Common myeloid progenitor, CD34-positive (primary cell): ENCODE results near the gene PRRG3.
A peak's percentile ranks its signal among the peaks of the same experiment; 100 is the strongest.
"Not testable (repeated sequence)": the region's sequence is repeated elsewhere in the genome, so short reads cannot be mapped to it uniquely, and the experiment has no call there.

Experiments
- CTCF ChIA-PET: fragments of 350-600 bp; sonication (Branson Sonifier 250); formaldehyde crosslinking; loops from one replicate; lab custom pipeline; 2021; ENCODE audit warnings: antibody characterized with exemption; lab: Charles Lee
- POLR2A ChIA-PET: fragments of 350-600 bp; sonication (Branson Sonifier 250); formaldehyde crosslinking; loops from one replicate; lab custom pipeline; 2021; ENCODE audit warnings: antibody characterized with exemption; lab: Charles Lee
- DNase-seq, 3 donors: peaks; one replicate each; pipeline versions ENCODE4 v3.0.0 to v3.0.0-alpha.2; 2013
- H3K27ac ChIP-seq, 2 experiments: 1 replicate in 1 of 2; 2 replicates in 1 of 2; pipeline ENCODE4 v1.7.0; 2013; ENCODE audit warnings: inconsistent platforms in 2 of 2, low read length in 2 of 2, mild to moderate bottlenecking in 2 of 2, low read depth in 1 of 2, moderate library complexity in 1 of 2; ENCODE audit not compliant: severe bottlenecking in 2 of 2, insufficient read depth in 1 of 2, poor library complexity in 1 of 2
- H3K27me3 ChIP-seq, 5 experiments: replicated peaks in 2 of 5; 1 replicate in 3 of 5; 2 replicates in 2 of 5; pipeline versions ENCODE4 v1.6.1 to v1.7.0; 2013; ENCODE audit warnings: low read length in 4 of 5, mild to moderate bottlenecking in 2 of 5, moderate library complexity in 2 of 5, inconsistent platforms in 1 of 5; ENCODE audit not compliant: insufficient read depth in 5 of 5, control insufficient read depth in 4 of 5
- H3K36me3 ChIP-seq, 4 experiments: 1 replicate in 2 of 4; 2 replicates in 2 of 4; pipeline versions ENCODE4 v1.6.1 to v1.7.0; 2013; ENCODE audit warnings: low read length in 3 of 4, control low read depth in 1 of 4, mild to moderate bottlenecking in 1 of 4; ENCODE audit not compliant: control insufficient read depth in 4 of 4, insufficient read depth in 4 of 4
- H3K4me1 ChIP-seq, 4 experiments: 1 replicate in 3 of 4; 2 replicates in 1 of 4; pipeline versions ENCODE4 v1.6.1 to v1.7.1; 2013; ENCODE audit warnings: low read length in 3 of 4, mild to moderate bottlenecking in 3 of 4, control low read depth in 1 of 4, inconsistent platforms in 1 of 4, moderate library complexity in 1 of 4; ENCODE audit not compliant: control insufficient read depth in 4 of 4, insufficient read depth in 4 of 4; ENCODE audit errors: control extremely low read depth in 1 of 4
- H3K4me3 ChIP-seq, 7 experiments: 1 replicate in 4 of 7; 2 replicates in 3 of 7; pipeline versions ENCODE4 v1.5.1 to v1.7.0; 2013; ENCODE audit warnings: mild to moderate bottlenecking in 7 of 7, low read length in 6 of 7, moderate library complexity in 6 of 7, inconsistent platforms in 2 of 7, low read depth in 2 of 7, control low read depth in 1 of 7; ENCODE audit not compliant: insufficient read depth in 4 of 7, control insufficient read depth in 1 of 7; ENCODE audit errors: extremely low read depth in 1 of 7
- H3K9me3 ChIP-seq, 5 experiments: 1 replicate in 4 of 5; 2 replicates in 1 of 5; pipeline versions ENCODE4 v1.6.1 to v1.7.1; 2013; ENCODE audit warnings: low read length in 4 of 5, mild to moderate bottlenecking in 2 of 5, inconsistent platforms in 1 of 5, low read depth in 1 of 5, moderate library complexity in 1 of 5; ENCODE audit not compliant: control insufficient read depth in 4 of 5, insufficient read depth in 2 of 5; ENCODE audit errors: control extremely low read depth in 1 of 5
- WGBS: methylation state at CpG from one replicate; pipeline ENCODE4 v1.1.5; 2013; ENCODE audit not compliant: insufficient coverage; 5-methylcytosine and 5-hydroxymethylcytosine counted together

Gene PRRG3

DNA sequence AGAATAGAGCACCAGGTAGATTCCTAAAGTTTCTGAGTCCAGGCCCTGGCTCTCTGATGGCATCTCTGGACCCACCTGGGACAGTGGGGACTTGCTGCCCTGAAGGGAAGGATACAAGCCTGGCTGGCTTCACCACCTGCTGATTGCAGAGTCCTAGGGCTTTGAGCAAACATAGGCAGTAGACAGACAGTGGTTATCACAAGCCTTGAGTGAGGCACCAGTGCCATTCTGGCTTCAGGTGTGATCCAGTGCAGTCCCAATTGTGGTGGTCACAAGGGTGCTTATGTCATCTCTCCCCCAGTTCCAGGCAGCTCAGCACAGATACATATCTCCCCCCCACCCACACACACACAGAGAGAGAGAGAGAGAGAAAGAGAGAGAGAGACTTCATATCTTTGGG lies 6.6 kb upstream of the PRRG3 start:
- DNase-seq = no peak
- Histone ChIP-seq H3K27ac (no peak overlapping the region), H3K4me1 (no peaks in the 10 kb centered on the region), H3K4me3 (no peak overlapping the region), H3K27me3 (peaks cover 0 to 23% (median 3%) of the 10 kb centered on the region in 5 experiments), H3K36me3 (no peaks in the 10 kb centered on the region), H3K9me3 (no peaks in the 10 kb centered on the region)
- POLR2A ChIA-PET = no interaction called here
- CTCF ChIA-PET = no interaction called here

DNA sequence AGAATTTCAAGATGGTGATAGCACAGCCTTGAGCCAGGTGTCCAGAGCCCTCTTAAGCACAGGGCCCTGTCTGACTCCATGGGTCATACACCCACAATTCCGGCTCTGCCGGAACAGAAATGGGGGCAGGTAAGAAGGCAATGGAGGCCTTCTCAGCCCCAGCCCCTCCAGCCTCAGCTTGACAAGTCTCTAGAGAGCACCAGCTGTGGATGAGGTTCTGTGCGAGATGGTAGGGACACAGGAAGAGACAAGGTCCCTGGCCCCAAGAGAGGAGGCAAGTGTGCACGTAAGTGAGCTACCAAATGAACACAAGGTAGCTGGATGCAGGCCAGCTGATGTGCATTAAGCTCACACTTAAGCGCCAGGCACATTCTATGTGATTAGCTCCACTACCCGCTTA lies 2.4 kb upstream of the PRRG3 start:
- DNase-seq = no peak
- 88% methylated on average over 6 of the region's 6 CpGs for WGBS
- ChIA-PET POLR2A (no interaction called here), CTCF (no interaction called here)
- Histone ChIP-seq H3K9me3 (peaks cover 0 to 4% (median 0%) of the 10 kb centered on the region in 5 experiments), H3K36me3 (no peaks in the 10 kb centered on the region), H3K4me3 (no peak overlapping the region), H3K27ac (no peak overlapping the region), H3K27me3 (peaks cover 2 to 53% (median 8%) of the 10 kb centered on the region in 5 experiments), H3K4me1 (peaks cover 0 to 6% (median 0%) of the 10 kb centered on the region in 4 experiments)

DNA sequence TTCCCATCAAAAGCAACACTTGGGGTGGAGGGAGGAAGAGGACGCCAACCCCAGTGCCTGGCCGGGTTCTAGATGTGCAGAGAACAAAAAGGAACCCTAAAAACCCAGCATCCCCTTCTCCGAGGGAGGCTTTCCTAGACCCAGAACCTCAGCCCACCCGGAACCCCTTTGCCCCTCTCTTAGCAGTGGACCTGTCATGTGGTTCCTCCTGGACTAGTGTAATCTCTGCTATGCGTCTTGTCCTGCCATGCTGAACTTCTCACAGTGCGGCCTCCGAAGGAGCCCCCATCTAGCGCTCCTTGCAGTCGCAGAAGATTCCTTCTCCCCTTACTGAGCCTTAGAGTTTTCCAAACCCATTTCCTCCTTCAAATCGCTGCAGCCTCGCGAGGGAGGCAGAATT lies 1.1 kb upstream of the PRRG3 start:
- Histone ChIP-seq H3K27ac (no peak overlapping the region), H3K4me3 (no peak overlapping the region), H3K36me3 (no peaks in the 10 kb centered on the region), H3K4me1 (peaks cover 0 to 6% (median 0%) of the 10 kb centered on the region in 4 experiments), H3K9me3 (peaks cover 0 to 6% (median 0%) of the 10 kb centered on the region in 5 experiments), H3K27me3 (peaks cover 2 to 55% (median 11%) of the 10 kb centered on the region in 5 experiments)
- 70% methylated on average over 12 of the region's 12 CpGs for WGBS
- no peak for DNase-seq
- POLR2A ChIA-PET = no interaction called here
- CTCF ChIA-PET = no interaction called here

DNA sequence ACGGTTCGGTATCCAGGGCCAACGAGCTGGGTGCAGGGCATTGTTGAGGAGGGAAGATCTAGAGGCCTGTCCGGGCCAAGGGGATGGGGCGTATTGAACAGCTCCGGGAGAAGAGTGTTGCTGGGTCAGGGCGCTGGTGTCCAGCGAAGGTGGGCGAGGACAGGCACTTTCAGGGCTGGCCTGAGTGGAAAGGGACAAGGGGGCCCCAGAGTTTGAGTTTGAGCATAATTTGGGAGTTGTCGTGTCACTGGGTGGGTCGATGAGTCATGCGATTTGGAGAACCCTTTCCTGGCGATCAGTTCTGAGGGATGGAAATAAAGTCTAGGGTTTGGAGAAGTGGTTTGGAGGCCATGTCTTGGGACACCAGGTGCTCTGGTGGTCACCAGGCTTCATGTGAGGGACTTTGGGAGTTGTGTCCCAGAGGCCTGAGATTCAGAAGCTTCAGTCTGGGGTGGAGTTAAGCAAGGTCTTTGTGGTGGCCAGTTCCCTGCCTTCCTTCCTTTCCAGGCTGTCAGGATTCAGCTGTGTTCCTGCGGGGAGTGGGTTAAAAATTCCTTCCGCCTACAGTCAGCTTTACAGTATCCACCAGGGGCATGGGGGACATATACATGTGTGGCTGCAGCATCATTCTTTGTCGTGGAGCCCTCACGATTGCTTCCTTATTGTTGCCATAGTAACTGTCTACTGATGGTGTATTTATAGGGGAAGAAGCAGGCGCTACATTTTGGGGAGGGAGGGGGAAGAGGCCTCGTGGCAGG lies 504 bp downstream of the PRRG3 start:
- Histone ChIP-seq H3K27ac (no peak overlapping the region), H3K27me3 (peaks cover 2 to 52% (median 11%) of the 10 kb centered on the region in 5 experiments), H3K4me1 (peaks cover 0 to 6% (median 0%) of the 10 kb centered on the region in 4 experiments), H3K4me3 (no peak overlapping the region), H3K36me3 (no peaks in the 10 kb centered on the region), H3K9me3 (peaks cover 0 to 6% (median 0%) of the 10 kb centered on the region in 5 experiments)
- ChIA-PET POLR2A (no interaction called here), CTCF (no interaction called here)
- peak in 2 of 3 donors; percentile 10 to 30 for DNase-seq
- WGBS = 44% methylated on average over 17 of the region's 19 CpGs

DNA sequence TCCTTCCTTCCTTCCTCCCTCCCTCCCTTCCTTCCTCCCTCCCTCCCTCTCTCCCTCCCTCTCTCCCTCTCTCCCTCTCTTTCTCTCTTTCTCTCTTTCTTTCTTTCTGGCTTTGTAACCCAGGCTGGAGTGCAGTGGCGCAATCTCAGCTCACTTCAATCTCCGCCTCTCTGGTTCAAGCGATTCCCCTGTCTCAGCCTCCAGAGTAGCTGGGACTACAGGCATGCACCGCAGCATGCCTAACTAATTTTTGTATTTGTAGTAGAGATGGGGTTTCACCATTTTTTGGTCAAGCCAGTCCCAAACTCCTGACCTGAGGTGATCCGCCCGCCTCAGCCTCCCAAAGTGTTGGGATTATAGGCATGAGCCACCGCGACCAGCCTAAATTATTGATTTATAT lies 1.8 kb downstream of the PRRG3 start:
- H3K27ac ChIP-seq, DNase-seq, CTCF ChIA-PET, H3K4me1 ChIP-seq, POLR2A ChIA-PET, H3K9me3 ChIP-seq, H3K36me3 ChIP-seq, H3K4me3 ChIP-seq: not testable (repeated sequence)
- H3K27me3 ChIP-seq = peaks cover 2 to 50% (median 11%) of the 10 kb centered on the region in 5 experiments
- WGBS = 98% methylated on average over 4 of the region's 8 CpGs

DNA sequence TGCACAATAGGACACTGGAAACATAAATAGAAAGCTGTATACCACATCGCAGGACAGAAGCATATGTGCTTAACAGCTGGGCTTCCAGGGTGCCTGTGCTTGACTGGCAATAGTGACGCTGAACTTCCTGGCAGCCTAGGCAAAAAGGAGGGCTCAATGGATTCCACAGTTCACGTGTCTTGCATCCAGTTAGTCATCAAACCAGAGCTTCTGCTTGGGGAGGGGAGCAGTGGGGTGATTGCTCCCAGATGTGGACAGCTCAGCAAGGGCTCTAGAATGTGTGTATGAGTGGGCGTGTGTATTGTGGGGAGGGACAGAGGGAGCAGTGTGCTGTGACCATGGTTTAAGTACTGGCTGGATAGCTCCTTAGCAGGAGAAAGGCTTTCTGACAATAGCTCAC lies 2.3 kb downstream of the PRRG3 start:
- H3K27me3 ChIP-seq = peaks cover 2 to 50% (median 11%) of the 10 kb centered on the region in 5 experiments
- peaks cover 0 to 6% (median 0%) of the 10 kb centered on the region in 5 experiments for H3K9me3 ChIP-seq
- DNase-seq = no peak
- no peak overlapping the region for H3K27ac ChIP-seq
- H3K4me3 ChIP-seq = no peak overlapping the region
- no peaks in the 10 kb centered on the region for H3K36me3 ChIP-seq
- POLR2A ChIA-PET = no interaction called here
- CTCF ChIA-PET = no interaction called here
- WGBS = 68% methylated on average over 4 of the region's 4 CpGs
- H3K4me1 ChIP-seq = peaks cover 0 to 6% (median 0%) of the 10 kb centered on the region in 4 experiments

DNA sequence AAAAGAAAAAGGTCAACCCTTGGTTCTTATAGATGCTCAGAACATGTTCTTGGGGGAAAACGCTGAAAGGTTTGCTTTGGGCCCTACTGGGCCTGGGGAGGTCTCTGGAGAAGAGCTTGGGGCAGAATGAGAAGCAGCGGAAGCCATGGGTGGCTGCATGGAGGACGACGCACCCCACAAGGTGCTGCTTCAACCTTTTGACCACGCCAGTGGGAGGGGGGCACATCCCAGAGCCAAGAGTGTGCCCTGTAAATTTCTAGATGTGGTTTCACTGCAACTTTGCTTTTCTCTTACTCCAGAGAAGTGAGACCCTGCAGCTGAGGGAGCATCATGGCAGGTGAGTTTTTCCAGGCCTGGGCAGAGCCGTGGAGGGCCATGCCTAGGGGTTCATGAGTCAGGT lies 3.2 kb downstream of the PRRG3 start:
- Histone ChIP-seq H3K36me3 (no peaks in the 10 kb centered on the region), H3K4me1 (peaks cover 0 to 6% (median 0%) of the 10 kb centered on the region in 4 experiments), H3K4me3 (no peak overlapping the region), H3K27me3 (peaks cover 2 to 41% (median 11%) of the 10 kb centered on the region in 5 experiments), H3K27ac (no peak overlapping the region), H3K9me3 (peaks cover 0 to 6% (median 0%) of the 10 kb centered on the region in 5 experiments)
- POLR2A ChIA-PET = no interaction called here
- DNase-seq = no peak
- CTCF ChIA-PET = no interaction called here
- 83% methylated on average over 6 of the region's 6 CpGs for WGBS
